Liver (tissue), 9 donors: ENCODE results near the gene VPS35L. TPM values are rescaled to one million over a fixed set of nuclear protein-coding genes. Genes with fewer than 3 reads are reported as not detected.

ENCODE experiments used
- DNase-seq: peaks from one replicate; pipeline ENCODE4 v3.0.0-alpha.2; 2017; ENCODE audit warnings: low spot score
- H3K27ac ChIP-seq, 2 donors: one replicate each; pipeline ENCODE4 v1.7.0; 2013; ENCODE audit warnings: inconsistent platforms in 2 of 2, low read length in 2 of 2, control low read depth in 1 of 2, low read depth in 1 of 2, mild to moderate bottlenecking in 1 of 2
- H3K27me3 ChIP-seq, 4 donors: one replicate each; pipeline versions ENCODE4 v1.6.1 to v1.7.0; 2013; ENCODE audit warnings: low read length in 3 of 4, inconsistent platforms in 1 of 4, mild to moderate bottlenecking in 1 of 4, moderate library complexity in 1 of 4; ENCODE audit not compliant: control insufficient read depth in 4 of 4, insufficient read depth in 4 of 4
- H3K36me3 ChIP-seq, 4 donors: one replicate each; pipeline versions ENCODE4 v1.6.1 to v1.7.0; 2013; ENCODE audit warnings: low read length in 3 of 4, mild to moderate bottlenecking in 3 of 4, low read depth in 1 of 4, moderate library complexity in 1 of 4; ENCODE audit not compliant: control insufficient read depth in 4 of 4, insufficient read depth in 3 of 4
- H3K4me1 ChIP-seq, 4 donors: one replicate each; pipeline versions ENCODE4 v1.6.1 to v1.7.0; 2013; ENCODE audit warnings: low read length in 3 of 4, mild to moderate bottlenecking in 3 of 4, moderate library complexity in 1 of 4; ENCODE audit not compliant: control insufficient read depth in 4 of 4, insufficient read depth in 4 of 4
- H3K4me3 ChIP-seq, 3 donors: one replicate each; pipeline versions ENCODE4 v1.6.1 to v1.7.0; 2013; ENCODE audit warnings: low read length in 3 of 3, control low read depth in 1 of 3, low read depth in 1 of 3, mild to moderate bottlenecking in 1 of 3
- H3K9ac ChIP-seq, 2 donors: one replicate each; pipeline ENCODE4 v1.7.0; 2013; ENCODE audit warnings: low read length in 2 of 2, mild to moderate bottlenecking in 2 of 2, moderate library complexity in 2 of 2, control low read depth in 1 of 2, low read depth in 1 of 2
- H3K9me3 ChIP-seq, 4 donors: one replicate each; pipeline versions ENCODE4 v1.6.1 to v1.7.0; 2013; ENCODE audit warnings: low read length in 3 of 4; ENCODE audit not compliant: control insufficient read depth in 4 of 4
- ATF3 ChIP-seq: IDR thresholded peaks from 2 replicates; pipeline ENCODE4 v1.6.1; 2016; ENCODE audit warnings: antibody characterized with exemption
- CTCF ChIP-seq: fragments of 150-350 bp; IDR thresholded peaks from 2 replicates; pipeline ENCODE4 v1.5.1; 2017; ENCODE audit warnings: improper control_type of control experiment, low read depth, low read length; ENCODE audit not compliant: missing input control
- EGR1 ChIP-seq, 2 donors: IDR thresholded peaks; 2 replicates each; pipeline ENCODE4 v1.6.1; 2016 to 2018; ENCODE audit warnings: antibody characterized with exemption in 2 of 2, low read depth in 2 of 2
- FOXA1 ChIP-seq: IDR thresholded peaks from 2 replicates; pipeline ENCODE4 v1.6.1; 2016; ENCODE audit warnings: antibody characterized with exemption
- FOXA2 ChIP-seq: IDR thresholded peaks from 2 replicates; pipeline ENCODE4 v1.6.1; 2016; ENCODE audit warnings: antibody characterized with exemption
- GABPA ChIP-seq, 2 donors: IDR thresholded peaks in 1 of 2; conservative IDR thresholded peaks in 1 of 2; 2 replicates each; pipeline ENCODE4 v1.6.1; 2016; ENCODE audit warnings: antibody characterized with exemption in 2 of 2, mild to moderate bottlenecking in 1 of 2, moderate library complexity in 1 of 2
- HNF4A ChIP-seq, 2 donors: conservative IDR thresholded peaks; 2 replicates each; pipeline ENCODE4 v1.6.1; 2016; ENCODE audit warnings: antibody characterized with exemption in 2 of 2, mild to moderate bottlenecking in 2 of 2
- JUND ChIP-seq, 2 donors: IDR thresholded peaks; 2 replicates each; pipeline ENCODE4 v1.6.1; 2016; ENCODE audit warnings: antibody characterized with exemption in 2 of 2
- MAX ChIP-seq: IDR thresholded peaks from 2 replicates; pipeline ENCODE4 v1.6.1; 2016; ENCODE audit warnings: antibody characterized with exemption
- NR2F2 ChIP-seq: IDR thresholded peaks from 2 replicates; pipeline ENCODE4 v1.6.1; 2016; ENCODE audit warnings: antibody characterized with exemption
- RAD21 ChIP-seq, 2 donors: IDR thresholded peaks; 2 replicates each; pipeline ENCODE4 v1.6.1; 2016; ENCODE audit warnings: antibody characterized with exemption in 2 of 2, mild to moderate bottlenecking in 2 of 2
- REST ChIP-seq: IDR thresholded peaks from 2 replicates; pipeline ENCODE4 v1.6.1; 2016; ENCODE audit warnings: antibody characterized with exemption, mild to moderate bottlenecking
- SP1 ChIP-seq: IDR thresholded peaks from 2 replicates; pipeline ENCODE4 v1.6.1; 2018; ENCODE audit warnings: antibody characterized with exemption, mild to moderate bottlenecking
- TAF1 ChIP-seq: conservative IDR thresholded peaks from 2 replicates; pipeline ENCODE4 v1.6.1; 2016; ENCODE audit warnings: antibody characterized with exemption, mild to moderate bottlenecking
- YY1 ChIP-seq: IDR thresholded peaks from 2 replicates; pipeline ENCODE4 v1.6.1; 2016; ENCODE audit warnings: antibody characterized with exemption, mild to moderate bottlenecking
- WGBS: extraction: QIAGEN DNeasy Blood & Tissue Kit; methylation state at CpG from one replicate; pipeline ENCODE4 v1.1.7; 2013; 5-methylcytosine and 5-hydroxymethylcytosine counted together
- polyA plus RNA-seq, 2 donors: library from polyadenylated mRNA; stranded (reverse) in 1 of 2; unstranded in 1 of 2; fragments of 200-250 nt in 1 of 2; fragments of >200 nt in 1 of 2; fragmentation: Nextera tagmentation in 1 of 2; extraction: Ambion mirVana in 1 of 2; gene quantifications; one replicate each; pipeline versions ENCODE4 v1.2.1 to v1.2.3, GENCODE V29; 2013 to 2015
- total RNA-seq, 2 donors: library from RNA; depleted of rRNA; stranded (reverse); fragments of >200 nt; gene quantifications; one replicate each; pipeline ENCODE4 v1.2.3, GENCODE V29; 2014
- donor health status: healthy.
- donor health status: healthy.
- donor health status: healthy.
- donor health status: healthy.
- donor health status: healthy.

VPS35L gene
- total and polyA plus RNA-seq, 4 donors: 10.5 to 18.2 (median 15.1) TPM

GRCh38 chr16:19687279-19687678 lies 131.8 kb downstream of the VPS35L start (continued):
- no peak for TF ChIP-seq RAD21 (IDR thresholded peaks at IDR 0.05)
- no peak for TF ChIP-seq MAX

- H3K9me3 ChIP-seq: peaks cover 0 to 2% (median 0%) of the 10 kb centered on the region in 4 donors
- DNase-seq: no peak
- no peak overlapping the region for H3K9ac ChIP-seq
- H3K27ac ChIP-seq: no peak overlapping the region
- no peak overlapping the region for H3K4me3 ChIP-seq
- no peaks in the 10 kb centered on the region for H3K27me3 ChIP-seq
- TF ChIP-seq GABPA (IDR thresholded peaks at IDR 0.05 in 1 of 2, conservative IDR thresholded peaks at IDR 0.05 in 1 of 2) (no peak), YY1 (no peak), REST (no peak)
- no peaks in the 10 kb centered on the region for H3K4me1 ChIP-seq
- H3K36me3 ChIP-seq: peaks cover 8 to 36% (median 17%) of the 10 kb centered on the region in 4 donors
- 95% methylated on average over 18 of the region's 18 CpGs for WGBS
These were observed 133.0 kb downstream of the VPS35L start for GRCh38 chr16:19688396-19689024.

GRCh38 chr16:19689342-19689741 lies 133.8 kb downstream of the VPS35L start:
- peaks cover 7 to 28% (median 12%) of the 10 kb centered on the region in 4 donors for H3K36me3 ChIP-seq

More at GRCh38 chr16:19689342-19689741, 133.8 kb downstream of the VPS35L start:
- H3K27me3 ChIP-seq: no peaks in the 10 kb centered on the region
- no peaks in the 10 kb centered on the region for H3K4me1 ChIP-seq
- no peak overlapping the region for H3K27ac ChIP-seq
- peaks cover 0 to 2% (median 0%) of the 10 kb centered on the region in 4 donors for H3K9me3 ChIP-seq
- H3K9ac ChIP-seq: no peak overlapping the region
- no peak overlapping the region for H3K4me3 ChIP-seq
- TF ChIP-seq HNF4A (conservative IDR thresholded peaks at IDR 0.05) (no peak), ATF3 (no peak), JUND (IDR thresholded peaks at IDR 0.05) (no peak), TAF1 (no peak), FOXA1 (no peak), SP1 (no peak), NR2F2 (no peak), FOXA2 (no peak), RAD21 (IDR thresholded peaks at IDR 0.05) (no peak), REST (no peak), MAX (no peak), EGR1 (IDR thresholded peaks at IDR 0.05; ENCODE audit: low read depth in 2 of 2) (no peak), CTCF (no peak)
- 96% methylated on average over 5 of the region's 5 CpGs for WGBS
- no peak for DNase-seq
